Measurements from ENCODE around the gene DNAAF8.

DNA sequence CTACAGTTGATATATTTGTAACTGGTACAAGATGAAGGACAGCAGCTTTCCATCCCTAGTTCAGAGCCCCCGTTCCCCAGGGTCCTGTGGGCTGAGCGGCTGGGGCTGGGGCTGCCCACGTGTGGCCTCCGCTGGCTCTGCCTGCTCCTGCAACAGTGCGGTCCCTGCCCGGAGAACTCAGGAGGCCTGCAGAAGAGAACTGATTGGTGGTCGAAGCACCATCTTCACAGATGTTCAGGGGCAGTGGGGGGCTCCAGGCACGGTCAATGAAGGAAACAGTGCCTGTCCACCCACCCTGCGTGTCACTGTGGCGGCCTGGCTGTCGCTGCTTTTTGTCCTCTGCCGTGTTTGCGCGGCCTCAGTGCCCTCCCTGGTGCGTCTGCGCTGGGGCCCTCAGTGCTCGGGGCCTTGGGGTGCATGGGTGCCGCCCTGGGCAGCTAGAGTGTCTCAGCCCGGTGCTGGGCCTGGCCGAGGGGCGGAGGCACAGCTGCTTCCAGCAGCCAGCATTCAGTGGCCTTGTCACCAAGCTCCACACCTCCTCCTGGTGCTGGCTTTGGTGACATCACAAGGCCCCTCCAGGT lies 45.2 kb upstream of the DNAAF8 start:
- TF ChIP-seq RAD21 (IDR thresholded peaks at IDR 0.05; ENCODE audit: low read length), result no peak
- TF ChIP-seq, protein P1, sequence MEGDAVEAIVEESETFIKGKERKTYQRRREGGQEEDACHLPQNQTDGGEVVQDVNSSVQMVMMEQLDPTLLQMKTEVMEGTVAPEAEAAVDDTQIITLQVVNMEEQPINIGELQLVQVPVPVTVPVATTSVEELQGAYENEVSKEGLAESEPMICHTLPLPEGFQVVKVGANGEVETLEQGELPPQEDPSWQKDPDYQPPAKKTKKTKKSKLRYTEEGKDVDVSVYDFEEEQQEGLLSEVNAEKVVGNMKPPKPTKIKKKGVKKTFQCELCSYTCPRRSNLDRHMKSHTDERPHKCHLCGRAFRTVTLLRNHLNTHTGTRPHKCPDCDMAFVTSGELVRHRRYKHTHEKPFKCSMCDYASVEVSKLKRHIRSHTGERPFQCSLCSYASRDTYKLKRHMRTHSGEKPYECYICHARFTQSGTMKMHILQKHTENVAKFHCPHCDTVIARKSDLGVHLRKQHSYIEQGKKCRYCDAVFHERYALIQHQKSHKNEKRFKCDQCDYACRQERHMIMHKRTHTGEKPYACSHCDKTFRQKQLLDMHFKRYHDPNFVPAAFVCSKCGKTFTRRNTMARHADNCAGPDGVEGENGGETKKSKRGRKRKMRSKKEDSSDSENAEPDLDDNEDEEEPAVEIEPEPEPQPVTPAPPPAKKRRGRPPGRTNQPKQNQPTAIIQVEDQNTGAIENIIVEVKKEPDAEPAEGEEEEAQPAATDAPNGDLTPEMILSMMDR (conservative IDR thresholded peaks at IDR 0.05; ENCODE audit: low read depth, low read length), result no peak
- no peak for TF ChIP-seq RFX5 (IDR thresholded peaks at IDR 0.05; ENCODE audit: low read depth, low read length)
- no peak for TF ChIP-seq POLR2A (IDR thresholded peaks at IDR 0.05; ENCODE audit: low read depth, low read length)
- no peak for TF ChIP-seq FOS (IDR thresholded peaks at IDR 0.05; ENCODE audit: low read depth, low read length)
- TF ChIP-seq CEBPB (IDR thresholded peaks at IDR 0.05; ENCODE audit: low read depth, low read length), result no peak
- TF ChIP-seq RCOR1 (IDR thresholded peaks at IDR 0.05; ENCODE audit: insufficient replicate concordance, low read length), result no peak
- no peak for TF ChIP-seq MXI1 (IDR thresholded peaks at IDR 0.05; ENCODE audit: borderline replicate concordance, low read depth, low read length)
- no peak for TF ChIP-seq MAZ (IDR thresholded peaks at IDR 0.05; ENCODE audit: borderline replicate concordance, low read depth, low read length)

All from IMR-90 (cell line).